Mucosa of descending colon (tissue), 3 donors: ENCODE data around the gene PRPS1. TPM values are rescaled to one million over a fixed set of nuclear protein-coding genes. Genes with fewer than 3 reads are reported as not detected.

ENCODE experiments used
- ATAC-seq: fragments of 200-7000 bp; cut with Tn5 transposase; one replicate; pipeline ENCODE4 v1.9.1; 2020; ENCODE audit warnings: mild to moderate bottlenecking, moderate library complexity
- DNase-seq, 3 donors: peaks; one replicate each; pipeline ENCODE4 v3.0.0-alpha.2; 2020
- H3K36me3 ChIP-seq: fragments of 200-600 bp; one replicate; pipeline ENCODE4 v1.8.0; 2021; ENCODE audit warnings: low read depth, mild to moderate bottlenecking
- H3K4me1 ChIP-seq: fragments of 200-600 bp; one replicate; pipeline ENCODE4 v1.8.0; 2021; ENCODE audit warnings: low read depth, mild to moderate bottlenecking
- H3K4me3 ChIP-seq: fragments of 200-600 bp; one replicate; pipeline ENCODE4 v1.8.0; 2021; ENCODE audit warnings: mild to moderate bottlenecking
- H3K9me3 ChIP-seq: fragments of 200-600 bp; one replicate; pipeline ENCODE4 v1.8.0; 2021; ENCODE audit warnings: mild to moderate bottlenecking
- CTCF ChIP-seq: fragments of 200-600 bp; IDR thresholded peaks from one replicate; pipeline ENCODE4 v1.8.0; 2022; ENCODE audit warnings: antibody characterized with exemption, mild to moderate bottlenecking
- intact Hi-C, 2 donors: fragments of 100-400 bp; cut with DNase I in 1 of 2; cut with micrococcal nuclease in 1 of 2; formaldehyde crosslinking; loops; one replicate each; pipeline versions ENCODE4 v1.11.0 to v1.11.1; 2022; cut with DNase I, micrococcal nuclease
- total RNA-seq, 3 donors: library from RNA; stranded (reverse); fragmentation: NEBNext Ultra II Directional in 2 of 3; extraction: Animal tissue kit (Norgen Biotek cat#: 25700) in 2 of 3; gene quantifications; one replicate each; pipeline versions ENCODE4 v1.2.1 to v1.2.4, GENCODE V29; 2021 to 2023
- donor health status: DM: no; HTN: no; CAD: no; lungs with moderate emphysema.
- donor health status: DM: no; HTN: no; CAD: no.
- donor health status: DM: no; HTN: yes; CAD: no.

Gene PRPS1
- total RNA-seq, 3 donors from 2014 or later: 10.5 to 18.0 (median 16.2) TPM

- DNase-seq (no peak), ATAC-seq (peak; percentile 26)
- Histone ChIP-seq H3K36me3 (no peaks in the 10 kb centered on the region), H3K4me1 (no peaks in the 10 kb centered on the region), H3K4me3 (no peak overlapping the region), H3K9me3 (no peaks in the 10 kb centered on the region)
- no peak for TF ChIP-seq CTCF
- intact Hi-C loops: no loop called here
Observed at GRCh38 chrX:107699616-107700015, 71.3 kb downstream of the PRPS1 start.

GRCh38 chrX:107700317-107700774, 72.0 kb downstream of the PRPS1 start:
- H3K36me3 ChIP-seq: no peaks in the 10 kb centered on the region
- H3K9me3 ChIP-seq: no peaks in the 10 kb centered on the region
- TF ChIP-seq CTCF: no peak
- no peaks in the 10 kb centered on the region for H3K4me1 ChIP-seq
- peak; percentile 82 for ATAC-seq
- intact Hi-C loops: no loop called here
- DNase-seq: no peak
- no peak overlapping the region for H3K4me3 ChIP-seq

Other genes with a start within 250 kb of the PRPS1 start
- gene FRMPD3, start 178.9 kb upstream of the PRPS1 start, total RNA-seq: under 1 TPM in 2 of 3 donors, not detected in 1; 0.22 TPM
- 100 to 1,000 TPM in 1 of 3 donors, 10 to 100 TPM in 2; 14.1 to 118 (median 64.7) TPM for gene TSC22D3, start 147.3 kb downstream of the PRPS1 start, total RNA-seq
- gene NCBP2L, start 149.2 kb downstream of the PRPS1 start, total RNA-seq: not detected
- 10 to 100 TPM in 1 of 3 donors, 1 to 10 TPM in 2; 2.9 to 29.0 (median 5.4) TPM for gene MID2, start 197.4 kb downstream of the PRPS1 start, total RNA-seq